Hippocampal formation (tissue), 2 donors: ENCODE measurements around the gene ZNF516.

ENCODE experiments used
- DNase-seq, 2 donors: peaks; one replicate each; lab custom pipeline; 2025; lab: John Stamatoyannopoulos, UW

ZNF516 gene

GRCh38 chr18:76506974-76507764 lies 12.1 kb upstream of the ZNF516 start:
- DNase-seq: no peak

- DNase-seq: no peak
Observed at GRCh38 chr18:76506395-76506794, 11.4 kb upstream of the ZNF516 start.

- DNase-seq: no peak
Observed at GRCh38 chr18:76505614-76506013, 10.6 kb upstream of the ZNF516 start.

- DNase-seq: no peak
Observed at GRCh38 chr18:76504749-76505148, 9.7 kb upstream of the ZNF516 start.

- DNase-seq: no peak
Observed at GRCh38 chr18:76503649-76504386, 8.8 kb upstream of the ZNF516 start.

GRCh38 chr18:76502551-76502950 lies 7.5 kb upstream of the ZNF516 start:
- DNase-seq: no peak

- no peak for DNase-seq
Observed at GRCh38 chr18:76499637-76500340, 4.7 kb upstream of the ZNF516 start.

- DNase-seq: no peak
Observed at GRCh38 chr18:76499021-76499420, 4.0 kb upstream of the ZNF516 start.

- DNase-seq: no peak
Observed at GRCh38 chr18:76498064-76498463, 3.0 kb upstream of the ZNF516 start.

GRCh38 chr18:76497021-76497420 lies 2.0 kb upstream of the ZNF516 start:
- no peak for DNase-seq

- no peak for DNase-seq
Observed at GRCh38 chr18:76496194-76496890, 1.3 kb upstream of the ZNF516 start.

- DNase-seq: no peak
Observed at GRCh38 chr18:76495435-76496193, 572 bp upstream of the ZNF516 start.

- peak in 1 of 2 donors; percentile 25 for DNase-seq
Observed at GRCh38 chr18:76494231-76495005, 624 bp downstream of the ZNF516 start.

GRCh38 chr18:76493213-76494161 lies 1.6 kb downstream of the ZNF516 start:
- DNase-seq: peak in 1 of 2 donors; percentile 75

- peak; percentile 84 to 87 for DNase-seq
Observed at GRCh38 chr18:76492669-76493212, 2.3 kb downstream of the ZNF516 start.

- peak in 1 of 2 donors; percentile 38 for DNase-seq
Observed at GRCh38 chr18:76491776-76492668, 3.0 kb downstream of the ZNF516 start.

- DNase-seq: peak in 1 of 2 donors; percentile 29
Observed at GRCh38 chr18:76491473-76491775, 3.6 kb downstream of the ZNF516 start.
